ENCODE measurements around the gene PDZD8.
"Not testable (repeated sequence)": the region's sequence is repeated elsewhere in the genome, so short reads cannot be mapped to it uniquely, and the experiment has no call there.

PDZD8 gene

GRCh38 chr10:117237401-117237991, 137.7 kb downstream of the PDZD8 start:
- DNase-seq, result no peak
- H3K27ac ChIP-seq (ENCODE audit: insufficient read depth, low read length, poor library complexity, severe bottlenecking), result no peak overlapping the region
- H3K27me3 ChIP-seq (replicated peaks; ENCODE audit: control insufficient read depth, insufficient read depth, low read length, poor library complexity, severe bottlenecking), result no peaks in the 10 kb centered on the region
- no peaks in the 10 kb centered on the region for H3K9me3 ChIP-seq (ENCODE audit: control insufficient read depth, low read length)
- H3K36me3 ChIP-seq (ENCODE audit: control insufficient read depth, insufficient read depth, low read length), result no peaks in the 10 kb centered on the region
- H3K4me3 ChIP-seq (ENCODE audit: insufficient read depth, low read depth, low read length, poor library complexity, severe bottlenecking), result no peak overlapping the region
- H3K4me1 ChIP-seq (ENCODE audit: control insufficient read depth, insufficient read depth, low read length, poor library complexity, severe bottlenecking), result no peaks in the 10 kb centered on the region

- not testable (repeated sequence) for H3K9me3 ChIP-seq (ENCODE audit: control insufficient read depth, low read length); H3K27me3 ChIP-seq (replicated peaks; ENCODE audit: control insufficient read depth, insufficient read depth, low read length, poor library complexity, severe bottlenecking); H3K36me3 ChIP-seq (ENCODE audit: control insufficient read depth, insufficient read depth, low read length); DNase-seq; H3K27ac ChIP-seq (ENCODE audit: insufficient read depth, low read length, poor library complexity, severe bottlenecking); H3K4me1 ChIP-seq (ENCODE audit: control insufficient read depth, insufficient read depth, low read length, poor library complexity, severe bottlenecking); H3K4me3 ChIP-seq (ENCODE audit: insufficient read depth, low read depth, low read length, poor library complexity, severe bottlenecking)
These were observed 145.1 kb downstream of the PDZD8 start for GRCh38 chr10:117230107-117230506.

GRCh38 chr10:117228210-117228609, 147.0 kb downstream of the PDZD8 start:
- Histone ChIP-seq H3K4me1 (ENCODE audit: control insufficient read depth, insufficient read depth, low read length, poor library complexity, severe bottlenecking) (no peaks in the 10 kb centered on the region), H3K27ac (ENCODE audit: insufficient read depth, low read length, poor library complexity, severe bottlenecking) (no peak overlapping the region), H3K27me3 (replicated peaks; ENCODE audit: control insufficient read depth, insufficient read depth, low read length, poor library complexity, severe bottlenecking) (no peaks in the 10 kb centered on the region), H3K9me3 (ENCODE audit: control insufficient read depth, low read length) (no peaks in the 10 kb centered on the region), H3K4me3 (ENCODE audit: insufficient read depth, low read depth, low read length, poor library complexity, severe bottlenecking) (no peak overlapping the region), H3K36me3 (ENCODE audit: control insufficient read depth, insufficient read depth, low read length) (no peaks in the 10 kb centered on the region)
- DNase-seq, result no peak

All from effector memory CD4-positive, alpha-beta T cell (primary cell).